ENCODE results near the gene C16orf54.

GRCh38 chr16:29702269-29702668 lies 43.5 kb downstream of the C16orf54 start:
- TF ChIP-seq, protein P1, sequence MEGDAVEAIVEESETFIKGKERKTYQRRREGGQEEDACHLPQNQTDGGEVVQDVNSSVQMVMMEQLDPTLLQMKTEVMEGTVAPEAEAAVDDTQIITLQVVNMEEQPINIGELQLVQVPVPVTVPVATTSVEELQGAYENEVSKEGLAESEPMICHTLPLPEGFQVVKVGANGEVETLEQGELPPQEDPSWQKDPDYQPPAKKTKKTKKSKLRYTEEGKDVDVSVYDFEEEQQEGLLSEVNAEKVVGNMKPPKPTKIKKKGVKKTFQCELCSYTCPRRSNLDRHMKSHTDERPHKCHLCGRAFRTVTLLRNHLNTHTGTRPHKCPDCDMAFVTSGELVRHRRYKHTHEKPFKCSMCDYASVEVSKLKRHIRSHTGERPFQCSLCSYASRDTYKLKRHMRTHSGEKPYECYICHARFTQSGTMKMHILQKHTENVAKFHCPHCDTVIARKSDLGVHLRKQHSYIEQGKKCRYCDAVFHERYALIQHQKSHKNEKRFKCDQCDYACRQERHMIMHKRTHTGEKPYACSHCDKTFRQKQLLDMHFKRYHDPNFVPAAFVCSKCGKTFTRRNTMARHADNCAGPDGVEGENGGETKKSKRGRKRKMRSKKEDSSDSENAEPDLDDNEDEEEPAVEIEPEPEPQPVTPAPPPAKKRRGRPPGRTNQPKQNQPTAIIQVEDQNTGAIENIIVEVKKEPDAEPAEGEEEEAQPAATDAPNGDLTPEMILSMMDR (IDR thresholded peaks at IDR 0.05) = no peak
- no peak for TF ChIP-seq POLR2A (IDR thresholded peaks at IDR 0.05)
